ENCODE data around the gene SMG9. TPM values are rescaled to one million over a fixed set of nuclear protein-coding genes. Genes with fewer than 3 reads are reported as not detected.
A peak's percentile ranks its signal among the peaks of the same experiment; 100 is the strongest.

SMG9 gene
- total RNA-seq, 2 experiments from 2014 or later, result 34.7 to 38.2 TPM

- H3K27me3 ChIP-seq (ENCODE audit: control insufficient read depth in 1 of 2, insufficient read depth in 2 of 2, low read length in 2 of 2), result no peaks in the 10 kb centered on the region
- H3K9me3 Mint-ChIP-seq, result peaks cover 2% of the 10 kb centered on the region
- POLR2A ChIA-PET, result interaction anchor here (1.0 to 1.9 kb wide), 4 partner anchors 27 to 65 kb away, joined by 3 to 15 read pairs (median 3); partner anchors contain the start of gene PLAUR
- H3K4me3 Mint-ChIP-seq, result peak overlapping the region; percentile 84
- CTCF ChIA-PET, result no interaction called here
- H3K27me3 Mint-ChIP-seq, result peaks cover 16% of the 10 kb centered on the region
- no peaks in the 10 kb centered on the region for H3K36me3 ChIP-seq (ENCODE audit: insufficient read depth, low read length)
- H3K36me3 Mint-ChIP-seq (ENCODE audit: low read depth), result no peaks in the 10 kb centered on the region
- no peaks in the 10 kb centered on the region for H3K9me3 ChIP-seq (ENCODE audit: control insufficient read depth in 1 of 2, insufficient read depth in 1 of 2, low read length in 2 of 2)
- DNase-seq (peak in 5 of 14 experiments; percentile 1 to 50 (median 17)), ATAC-seq (ENCODE audit: poor library complexity) (no peak)
- peaks cover 19% of the 10 kb centered on the region for H3K4me1 Mint-ChIP-seq (ENCODE audit: low read depth)
- intact Hi-C loops (cut with DNase I, micrococcal nuclease), result no loop called here
- no peak for TF ChIP-seq CTCF (IDR thresholded peaks at IDR 0.05)
- H3K27ac ChIP-seq (ENCODE audit: low read depth in 1 of 2, low read length in 2 of 2), result peak overlapping the region; percentile 29 to 81
- H3K4me3 ChIP-seq (ENCODE audit: low read length), result peak overlapping the region; percentile 55
- H3K4me1 ChIP-seq (ENCODE audit: insufficient read depth, low read length), result peaks cover 29% of the 10 kb centered on the region
- peak overlapping the region; percentile 79 for H3K27ac Mint-ChIP-seq
These were observed 54.3 kb downstream of the SMG9 start for GRCh38 chr19:43700395-43701000.

- Mint-ChIP-seq H3K4me1 (ENCODE audit: low read depth) (peaks cover 19% of the 10 kb centered on the region), H3K9me3 (peaks cover 4% of the 10 kb centered on the region), H3K27ac (peak overlapping the region; percentile 79), H3K4me3 (peak overlapping the region; percentile 84), H3K36me3 (ENCODE audit: low read depth) (no peaks in the 10 kb centered on the region), H3K27me3 (peaks cover 16% of the 10 kb centered on the region)
- Histone ChIP-seq H3K9me3 (ENCODE audit: control insufficient read depth in 1 of 2, insufficient read depth in 1 of 2, low read length in 2 of 2) (no peaks in the 10 kb centered on the region), H3K27me3 (ENCODE audit: control insufficient read depth in 1 of 2, insufficient read depth in 2 of 2, low read length in 2 of 2) (no peaks in the 10 kb centered on the region), H3K27ac (ENCODE audit: low read depth in 1 of 2, low read length in 2 of 2) (peak overlapping the region; percentile 29 to 81), H3K4me3 (ENCODE audit: low read length) (peak overlapping the region; percentile 7), H3K4me1 (ENCODE audit: insufficient read depth, low read length) (peaks cover 29% of the 10 kb centered on the region), H3K36me3 (ENCODE audit: insufficient read depth, low read length) (no peaks in the 10 kb centered on the region)
- DNase-seq (peak in 2 of 14 experiments; percentile 8 to 35), ATAC-seq (ENCODE audit: poor library complexity) (no peak)
- ChIA-PET POLR2A (interaction anchor here (1.0 kb wide), 1 partner anchor 31 kb away, joined by 3 read pairs; no protein-coding TSS in a partner anchor), CTCF (no interaction called here)
- no peak for TF ChIP-seq CTCF (IDR thresholded peaks at IDR 0.05)
- intact Hi-C loops (cut with DNase I, micrococcal nuclease), result loop anchor here in 1 of 2 experiments (1.0 kb wide), 1 partner anchor 31 kb away; no protein-coding TSS in a partner anchor
These were observed 55.0 kb downstream of the SMG9 start for GRCh38 chr19:43699506-43700394.

- H3K27me3 Mint-ChIP-seq, result peaks cover 29% of the 10 kb centered on the region
- no peak overlapping the region for H3K27ac Mint-ChIP-seq
- no peaks in the 10 kb centered on the region for H3K36me3 Mint-ChIP-seq (ENCODE audit: low read depth)
- peaks cover 29% of the 10 kb centered on the region for H3K4me1 ChIP-seq (ENCODE audit: insufficient read depth, low read length)
- H3K4me1 Mint-ChIP-seq (ENCODE audit: low read depth), result peaks cover 19% of the 10 kb centered on the region
- H3K9me3 ChIP-seq (ENCODE audit: control insufficient read depth in 1 of 2, insufficient read depth in 1 of 2, low read length in 2 of 2), result peaks cover 2 to 4% of the 10 kb centered on the region in 2 experiments
- H3K27me3 ChIP-seq (ENCODE audit: control insufficient read depth in 1 of 2, insufficient read depth in 2 of 2, low read length in 2 of 2), result no peaks in the 10 kb centered on the region
- POLR2A ChIA-PET, result no interaction called here
- no peak for TF ChIP-seq CTCF (IDR thresholded peaks at IDR 0.05)
- ATAC-seq (ENCODE audit: poor library complexity) (no peak), DNase-seq (no peak)
- no peaks in the 10 kb centered on the region for H3K36me3 ChIP-seq (ENCODE audit: insufficient read depth, low read length)
- intact Hi-C loops (cut with DNase I, micrococcal nuclease), result no loop called here
- no peak overlapping the region for H3K4me3 ChIP-seq (ENCODE audit: low read length)
- peaks cover 5% of the 10 kb centered on the region for H3K9me3 Mint-ChIP-seq
- no peak overlapping the region for H3K27ac ChIP-seq (ENCODE audit: low read depth in 1 of 2, low read length in 2 of 2)
- CTCF ChIA-PET, result no interaction called here
- H3K4me3 Mint-ChIP-seq, result no peak overlapping the region
These were observed 57.5 kb downstream of the SMG9 start for GRCh38 chr19:43697295-43697694.

Measured in CD4-positive, alpha-beta T cell (primary cell).